HG03175 (cell line): Measurements from ENCODE around the gene ALKBH1.
"Not testable (repeated sequence)": the region's sequence is repeated elsewhere in the genome, so short reads cannot be mapped to it uniquely, and the experiment has no call there.

Source experiments
- ATAC-seq: cut with Tn5 transposase; IDR thresholded peaks from one replicate; pipeline ENCODE4 v1.9.1; 2021; ENCODE audit warnings: mild to moderate bottlenecking, moderate library complexity; ENCODE audit not compliant: unreplicated experiment

ALKBH1 gene

DNA sequence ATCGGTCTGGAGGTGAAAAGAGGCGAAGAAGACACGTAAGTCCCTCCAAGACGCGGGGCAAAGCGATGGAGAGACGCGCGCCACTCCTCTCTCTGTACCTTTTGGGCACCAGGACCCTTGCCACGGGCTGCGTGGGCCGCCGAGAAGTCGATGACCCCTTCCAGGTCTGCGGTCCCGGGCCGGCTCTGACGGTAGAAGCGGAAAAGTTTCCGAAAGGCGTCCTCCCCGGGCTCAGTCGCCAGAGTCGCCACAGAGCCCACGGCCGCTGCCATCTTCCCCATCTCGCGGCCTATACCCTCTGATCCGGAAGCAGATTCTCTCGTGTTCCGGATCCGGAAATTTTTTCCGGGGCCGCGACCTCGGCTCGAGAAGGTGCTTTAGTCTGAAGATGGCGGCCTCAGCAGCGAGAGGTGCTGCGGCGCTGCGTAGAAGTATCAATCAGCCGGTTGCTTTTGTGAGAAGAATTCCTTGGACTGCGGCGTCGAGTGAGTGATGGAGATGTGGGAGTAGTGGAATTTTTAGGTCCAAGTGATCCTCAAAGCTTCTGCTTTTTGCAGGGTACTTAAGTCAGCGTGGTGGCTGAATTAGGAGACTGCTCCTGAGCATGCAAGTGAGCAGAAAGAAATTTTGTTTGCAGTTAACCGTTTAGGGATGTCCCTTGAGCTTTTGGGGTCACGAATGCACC is at the start of gene ALKBH1, which contains the start of gene SLIRP:
Gene ALKBH1, minus strand, starts transcription at position 300 of the 685 bp plus-strand sequence. Its CDS starts 19 bp downstream, at position 281.
Gene SLIRP, plus strand, starts transcription at position 380 of the 685 bp plus-strand sequence. Its CDS starts 9 bp downstream, at position 389.
- ATAC-seq, result peak; percentile 99

GRCh38 chr14:77752799-77753516 is 45.1 kb upstream of the ALKBH1 start:
- ATAC-seq, result no peak

GRCh38 chr14:77752266-77752665 is 44.4 kb upstream of the ALKBH1 start:
- no peak for ATAC-seq

- ATAC-seq, result not testable (repeated sequence)
Measured at GRCh38 chr14:77747425-77747824, 39.6 kb upstream of the ALKBH1 start.

DNA sequence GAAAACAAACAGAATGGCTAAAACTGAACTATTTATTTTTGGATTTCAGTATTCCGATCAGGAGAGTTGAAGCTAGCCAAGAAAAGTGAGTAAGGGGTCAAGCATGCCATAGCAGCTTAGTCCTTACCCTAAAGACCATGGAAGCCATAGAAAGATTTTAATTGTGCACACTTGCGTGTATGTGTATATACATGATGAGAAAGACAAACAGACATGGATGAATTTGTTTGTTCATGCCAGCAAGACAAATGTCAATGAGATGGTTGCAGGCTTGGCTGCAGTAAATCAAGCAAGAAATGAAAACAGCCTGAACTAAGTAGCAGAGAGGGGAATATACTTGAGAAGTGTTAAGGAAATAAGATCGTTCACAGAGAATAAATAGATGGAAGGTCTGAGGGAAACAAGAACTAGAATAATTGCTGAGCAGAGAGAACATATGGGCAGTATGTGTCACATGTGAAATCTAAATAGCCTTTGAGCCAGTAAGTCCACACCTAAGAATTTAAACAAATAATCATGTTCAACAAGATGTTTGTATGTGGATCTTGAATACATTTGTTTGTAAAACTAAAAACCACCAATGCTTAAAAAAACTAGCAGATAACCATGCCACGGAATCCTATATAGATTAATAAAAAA is 38.4 kb upstream of the ALKBH1 start:
- ATAC-seq, result no peak

GRCh38 chr14:77741438-77741837 is 33.6 kb upstream of the ALKBH1 start:
- no peak for ATAC-seq

GRCh38 chr14:77738559-77739250 is 30.9 kb upstream of the ALKBH1 start:
- peak; percentile 85 for ATAC-seq

GRCh38 chr14:77730976-77731497 is 23.2 kb upstream of the ALKBH1 start:
- no peak for ATAC-seq

- ATAC-seq, result no peak
Measured at GRCh38 chr14:77722301-77722700, 14.5 kb upstream of the ALKBH1 start.

DNA sequence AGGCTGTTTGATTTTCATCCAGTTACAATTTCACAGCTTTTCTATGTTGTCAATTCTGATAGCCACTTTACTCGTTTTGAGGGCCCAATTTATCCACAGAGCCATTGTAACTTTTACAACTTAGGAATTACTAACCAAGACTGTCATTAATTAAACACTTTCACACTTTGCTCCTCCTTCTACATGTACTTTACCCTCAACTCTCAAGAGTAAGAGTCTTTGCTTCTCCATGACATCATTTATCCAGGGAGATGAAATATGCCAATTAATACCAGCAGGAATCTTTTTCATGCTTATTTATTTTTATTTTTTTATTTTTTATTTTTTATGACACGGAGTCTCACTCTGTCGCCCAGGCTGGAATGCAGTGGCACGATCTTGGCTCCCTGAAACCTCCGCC is 13.6 kb upstream of the ALKBH1 start:
- no peak for ATAC-seq

DNA sequence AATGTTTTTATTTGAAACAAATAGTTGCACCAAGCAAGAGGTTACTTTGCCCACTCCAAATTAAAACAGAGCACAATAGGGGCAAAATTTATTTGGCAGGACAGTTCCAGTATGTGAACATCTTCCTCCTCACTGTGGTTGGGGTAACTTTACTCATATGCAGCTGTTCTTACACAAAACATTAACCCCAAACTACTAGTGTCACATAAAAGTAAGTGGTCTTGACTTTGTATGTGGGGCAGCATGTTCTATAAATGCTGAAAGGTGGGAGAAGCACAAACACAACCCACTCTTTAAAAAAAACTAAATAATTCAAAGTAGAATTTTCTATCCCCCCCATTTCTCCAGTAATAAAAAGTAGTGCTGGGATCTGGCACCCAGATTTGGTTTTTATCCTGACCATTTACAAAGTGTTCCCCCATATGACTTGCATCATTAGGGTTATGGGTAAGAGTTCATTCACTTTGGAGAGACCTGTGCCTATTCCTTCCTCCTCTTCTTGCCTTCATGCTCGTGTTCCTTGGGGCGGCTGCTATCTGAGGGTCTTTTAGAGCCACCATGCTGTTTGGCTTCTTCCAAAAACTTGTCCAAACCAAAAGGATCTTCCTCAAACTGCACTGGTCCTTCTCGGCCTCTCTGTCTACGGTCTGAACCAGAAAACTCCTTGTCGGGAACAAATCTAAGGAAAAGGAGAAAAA is 9.9 kb upstream of the ALKBH1 start:
- ATAC-seq, result no peak

GRCh38 chr14:77714926-77715325 is 7.1 kb upstream of the ALKBH1 start:
- no peak for ATAC-seq

- ATAC-seq, result no peak
Measured at GRCh38 chr14:77710364-77710763, 2.5 kb upstream of the ALKBH1 start.

DNA sequence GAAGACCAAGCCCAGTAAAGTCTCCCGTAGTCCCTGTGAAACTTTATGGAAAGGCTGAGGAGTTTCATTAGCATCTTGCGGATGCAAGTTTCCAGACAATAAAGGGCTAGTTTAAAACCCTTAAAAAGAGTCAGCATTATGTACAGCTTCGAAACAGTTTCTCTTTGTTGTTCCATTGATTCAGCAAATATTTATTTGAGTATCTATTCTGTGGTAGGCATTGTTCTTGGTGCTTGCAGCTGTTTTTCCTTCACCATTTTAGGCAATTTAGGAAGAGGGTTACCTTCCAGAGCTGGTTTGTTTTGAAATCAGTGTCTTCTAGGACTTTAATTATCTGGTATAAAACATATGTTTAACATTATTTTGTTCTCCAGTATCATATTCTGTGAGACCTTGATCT is 1.6 kb upstream of the ALKBH1 start:
- ATAC-seq, result no peak

DNA sequence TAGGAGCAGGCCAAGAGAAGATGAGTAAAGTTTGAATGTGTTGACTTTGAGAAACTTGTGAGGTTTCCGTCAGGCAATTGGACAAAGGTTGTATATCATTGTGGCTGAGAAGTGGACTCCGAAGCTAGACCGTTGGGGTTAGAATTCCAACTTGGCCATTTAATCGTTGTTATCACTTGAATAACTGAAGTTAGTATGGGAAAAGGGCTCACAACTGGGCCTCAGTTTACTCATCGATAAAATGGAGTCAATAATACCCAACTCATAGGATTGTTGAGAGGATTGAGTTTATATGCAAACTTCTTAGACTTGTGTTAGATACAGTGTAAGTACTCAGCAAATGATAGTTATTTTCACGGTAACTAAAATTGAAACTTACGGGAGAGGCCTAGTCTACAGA is 926 bp upstream of the ALKBH1 start:
- ATAC-seq, result no peak

- ATAC-seq, result peak; percentile 20
Measured at GRCh38 chr14:77707355-77707723, 484 bp downstream of the ALKBH1 start.

GRCh38 chr14:77691259-77691658 is 16.6 kb downstream of the ALKBH1 start:
- ATAC-seq, result no peak

- ATAC-seq, result no peak
Measured at GRCh38 chr14:77682158-77682553, 25.7 kb downstream of the ALKBH1 start.

DNA sequence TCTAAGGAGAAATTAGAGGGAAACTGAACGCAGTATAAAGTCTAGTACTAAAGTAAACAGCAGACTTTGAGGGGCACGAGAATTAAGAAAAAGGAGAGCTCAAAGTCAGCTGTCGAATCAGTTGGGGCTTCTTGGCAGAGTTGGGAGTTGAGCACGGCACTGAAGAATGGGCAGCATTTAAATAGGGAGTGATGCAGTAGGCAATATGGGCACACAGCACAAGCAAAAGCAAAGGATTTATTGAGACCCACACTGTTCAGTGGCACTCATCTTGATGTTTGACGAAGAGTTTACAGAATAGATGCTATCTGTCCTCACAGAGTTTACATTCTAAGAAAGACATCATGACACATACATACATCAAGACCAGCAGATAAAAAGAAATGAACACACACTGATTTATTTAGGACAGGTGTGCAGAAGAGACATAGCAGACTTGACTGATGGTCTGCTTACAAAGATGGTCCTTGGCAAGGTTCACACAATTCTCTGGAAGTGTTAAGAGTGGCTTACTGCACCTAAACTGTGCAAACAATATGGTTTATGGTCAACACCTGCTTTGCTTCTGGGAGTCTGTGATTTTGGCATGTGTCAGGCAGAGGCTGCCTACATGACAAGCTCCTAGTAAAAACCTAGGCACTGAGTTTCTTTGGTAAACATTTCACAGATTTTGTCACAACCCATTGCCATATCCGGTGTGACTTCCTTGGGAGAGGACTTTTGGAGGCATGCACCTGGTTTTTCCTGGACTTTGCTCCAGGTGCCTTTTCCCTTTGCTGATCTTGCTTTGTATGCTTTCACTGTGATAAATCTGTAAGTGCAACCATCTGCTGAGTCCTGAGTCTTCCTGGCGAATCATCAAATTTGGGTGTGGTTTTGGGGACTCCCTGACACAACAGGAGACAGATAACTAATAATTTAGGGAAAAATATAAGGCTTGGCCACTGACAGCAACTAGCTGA is 26.3 kb downstream of the ALKBH1 start:
- no peak for ATAC-seq
